ENCODE results near the gene LRRC4C.

LRRC4C gene

DNA sequence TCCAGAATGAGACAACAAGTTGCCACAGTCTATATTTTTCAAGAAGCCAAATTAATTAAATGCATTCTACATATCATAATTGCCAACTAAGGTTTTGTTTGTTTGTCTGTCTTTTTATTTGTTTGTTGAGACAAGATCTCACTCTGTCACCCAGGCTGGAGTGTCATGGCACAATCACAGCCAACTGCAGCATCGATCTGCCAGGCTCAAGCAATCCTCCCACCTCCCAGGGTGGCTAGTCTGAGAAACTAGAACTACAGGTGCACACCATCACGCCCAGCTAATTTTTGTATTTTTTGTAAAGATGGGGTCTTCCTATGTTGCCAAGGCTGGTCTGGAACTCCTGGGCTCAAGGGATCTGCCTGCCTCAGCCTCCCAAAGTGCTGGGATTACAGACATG, 140.0 kb downstream of the LRRC4C start:
- TF ChIP-seq PAX5 (IDR thresholded peaks at IDR 0.05; ENCODE audit: insufficient read depth, low read length, severe bottlenecking) (no peak), TAF1 (IDR thresholded peaks at IDR 0.05; ENCODE audit: low read depth, low read length) (no peak), POLR2AphosphoS5 (IDR thresholded peaks at IDR 0.05; ENCODE audit: low read depth, low read length) (no peak), SPI1 (IDR thresholded peaks at IDR 0.05; ENCODE audit: low read depth, low read length) (no peak), POU2F2 (IDR thresholded peaks at IDR 0.05; ENCODE audit: low read depth, low read length) (no peak), POLR2A (IDR thresholded peaks at IDR 0.05; ENCODE audit: low read depth, low read length) (no peak)
- FAIRE-seq (no peak), DNase-seq (ENCODE audit: insufficient read length, low spot score) (no peak)

DNA sequence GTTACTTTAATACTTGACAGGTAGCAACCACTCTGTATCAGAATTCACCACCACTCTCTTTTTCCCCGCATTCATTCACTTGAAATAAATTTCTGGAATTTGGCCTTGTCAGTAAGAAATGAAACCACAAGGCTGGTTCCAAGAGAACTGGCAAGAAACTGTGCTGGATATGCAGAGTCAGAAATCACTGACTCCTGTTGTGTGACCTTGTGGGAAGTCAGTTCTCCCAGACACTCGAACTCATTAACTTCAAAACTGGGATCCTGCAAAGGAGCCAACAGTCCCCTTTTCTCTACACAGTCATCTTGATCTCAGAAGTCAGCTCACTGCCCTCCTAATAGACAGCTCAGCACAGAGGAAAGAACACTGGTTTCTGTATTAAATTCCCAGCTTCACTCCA, 142.7 kb downstream of the LRRC4C start:
- DNase-seq (ENCODE audit: insufficient read length, low spot score) (no peak), FAIRE-seq (no peak)
- TF ChIP-seq POU2F2 (IDR thresholded peaks at IDR 0.05; ENCODE audit: low read depth, low read length) (no peak), POLR2A (IDR thresholded peaks at IDR 0.05; ENCODE audit: low read depth, low read length) (no peak), SPI1 (IDR thresholded peaks at IDR 0.05; ENCODE audit: low read depth, low read length) (no peak), PAX5 (IDR thresholded peaks at IDR 0.05; ENCODE audit: insufficient read depth, low read length, severe bottlenecking) (no peak), TAF1 (IDR thresholded peaks at IDR 0.05; ENCODE audit: low read depth, low read length) (no peak), POLR2AphosphoS5 (IDR thresholded peaks at IDR 0.05; ENCODE audit: low read depth, low read length) (no peak)

DNA sequence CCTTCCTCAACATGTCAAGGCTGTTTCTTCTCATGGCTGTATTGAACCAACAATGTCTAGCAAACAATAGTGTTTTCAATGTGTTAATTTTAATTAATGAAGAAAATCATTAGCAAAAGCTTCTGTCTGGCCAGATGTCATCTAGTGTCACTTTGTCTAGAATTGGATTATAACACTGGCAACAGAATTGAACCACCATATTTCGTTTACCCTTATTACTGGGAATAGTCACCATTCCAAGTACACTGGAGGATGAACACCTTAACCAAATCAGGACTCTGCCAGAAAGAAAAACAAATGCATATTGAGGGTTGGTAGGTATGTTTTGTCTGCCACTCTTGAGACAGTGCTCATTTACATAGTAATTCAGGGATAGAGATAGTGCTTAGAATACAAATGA, 146.2 kb downstream of the LRRC4C start:
- DNase-seq (ENCODE audit: insufficient read length, low spot score) (no peak), FAIRE-seq (no peak)
- TF ChIP-seq POU2F2 (IDR thresholded peaks at IDR 0.05; ENCODE audit: low read depth, low read length), result no peak

DNA sequence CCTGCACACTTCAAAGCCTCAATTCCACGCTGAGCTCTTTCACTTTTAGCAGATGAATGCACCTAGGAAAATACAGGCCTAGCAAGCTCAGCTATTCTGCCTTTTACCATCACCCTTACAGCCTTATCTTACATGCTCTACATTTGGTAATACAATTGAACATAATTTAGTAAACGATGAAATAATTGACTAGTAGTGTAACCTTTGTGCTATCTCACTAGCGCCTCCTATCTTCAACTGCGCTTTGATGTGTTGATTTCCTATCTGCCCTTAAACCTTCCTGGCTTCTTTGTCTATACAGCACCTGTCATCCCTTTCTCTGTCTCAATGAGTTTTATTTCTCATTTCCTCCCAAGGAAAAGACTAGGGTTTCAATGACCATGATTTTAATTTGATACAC, 149.7 kb downstream of the LRRC4C start:
- DNase-seq (ENCODE audit: insufficient read length, low spot score) (no peak), FAIRE-seq (no peak)
- TF ChIP-seq PAX5 (IDR thresholded peaks at IDR 0.05; ENCODE audit: insufficient read depth, low read length, severe bottlenecking) (no peak), POU2F2 (IDR thresholded peaks at IDR 0.05; ENCODE audit: low read depth, low read length) (no peak), TAF1 (IDR thresholded peaks at IDR 0.05; ENCODE audit: low read depth, low read length) (no peak), POLR2A (IDR thresholded peaks at IDR 0.05; ENCODE audit: low read depth, low read length) (no peak), SPI1 (IDR thresholded peaks at IDR 0.05; ENCODE audit: low read depth, low read length) (no peak), POLR2AphosphoS5 (IDR thresholded peaks at IDR 0.05; ENCODE audit: low read depth, low read length) (no peak)

DNA sequence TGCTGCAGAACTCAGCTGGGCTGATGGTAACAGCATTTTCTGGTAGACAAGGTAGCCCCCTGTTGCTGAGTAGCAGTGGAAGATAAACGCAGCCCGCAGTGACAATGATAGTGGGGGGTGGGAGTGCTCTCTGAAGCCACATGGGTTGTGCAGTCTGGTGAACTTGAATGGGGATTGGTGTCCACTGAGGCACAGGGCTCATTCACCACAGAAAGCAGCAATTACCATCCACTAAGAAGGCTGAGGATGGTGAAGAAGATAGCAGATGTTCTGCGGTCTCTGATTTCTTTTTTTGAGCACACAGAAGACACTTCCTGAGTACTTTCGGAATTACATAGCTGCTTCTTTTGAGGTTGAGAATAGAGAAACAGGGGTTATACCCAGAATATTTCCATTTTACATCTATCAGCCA, 150.3 kb downstream of the LRRC4C start:
- TF ChIP-seq PAX5 (IDR thresholded peaks at IDR 0.05; ENCODE audit: insufficient read depth, low read length, severe bottlenecking) (no peak), SPI1 (IDR thresholded peaks at IDR 0.05; ENCODE audit: low read depth, low read length) (no peak), TAF1 (IDR thresholded peaks at IDR 0.05; ENCODE audit: low read depth, low read length) (no peak), POU2F2 (IDR thresholded peaks at IDR 0.05; ENCODE audit: low read depth, low read length) (no peak), POLR2A (IDR thresholded peaks at IDR 0.05; ENCODE audit: low read depth, low read length) (no peak), POLR2AphosphoS5 (IDR thresholded peaks at IDR 0.05; ENCODE audit: low read depth, low read length) (no peak)
- FAIRE-seq, result no peak
- DNase-seq (ENCODE audit: insufficient read length, low spot score), result no peak

DNA sequence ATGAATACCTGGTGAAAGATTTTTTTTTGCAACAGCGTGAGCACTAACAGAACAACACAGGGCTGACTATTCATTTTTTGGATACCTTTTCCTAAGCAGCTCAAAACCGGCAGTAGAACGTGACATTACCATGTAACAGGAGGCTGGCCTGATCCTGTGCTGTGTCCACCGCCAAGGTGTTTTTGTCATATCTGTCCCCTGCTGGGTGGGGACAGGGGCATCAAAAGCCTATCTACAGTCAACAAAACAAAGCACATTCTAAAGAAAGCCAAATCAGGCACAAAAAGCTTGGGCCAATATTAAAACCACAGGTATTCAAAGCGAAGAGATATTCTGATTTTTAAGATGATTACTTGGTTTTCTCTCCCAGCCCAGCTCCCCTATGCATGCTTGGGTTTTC, 151.2 kb downstream of the LRRC4C start:
- FAIRE-seq, result no peak
- no peak for DNase-seq (ENCODE audit: insufficient read length, low spot score)
- TF ChIP-seq TAF1 (IDR thresholded peaks at IDR 0.05; ENCODE audit: low read depth, low read length), result no peak
- TF ChIP-seq SPI1 (IDR thresholded peaks at IDR 0.05; ENCODE audit: low read depth, low read length), result no peak
- no peak for TF ChIP-seq PAX5 (IDR thresholded peaks at IDR 0.05; ENCODE audit: insufficient read depth, low read length, severe bottlenecking)
- TF ChIP-seq POLR2AphosphoS5 (IDR thresholded peaks at IDR 0.05; ENCODE audit: low read depth, low read length), result no peak
- no peak for TF ChIP-seq POLR2A (IDR thresholded peaks at IDR 0.05; ENCODE audit: low read depth, low read length)
- TF ChIP-seq POU2F2 (IDR thresholded peaks at IDR 0.05; ENCODE audit: low read depth, low read length), result no peak

DNA sequence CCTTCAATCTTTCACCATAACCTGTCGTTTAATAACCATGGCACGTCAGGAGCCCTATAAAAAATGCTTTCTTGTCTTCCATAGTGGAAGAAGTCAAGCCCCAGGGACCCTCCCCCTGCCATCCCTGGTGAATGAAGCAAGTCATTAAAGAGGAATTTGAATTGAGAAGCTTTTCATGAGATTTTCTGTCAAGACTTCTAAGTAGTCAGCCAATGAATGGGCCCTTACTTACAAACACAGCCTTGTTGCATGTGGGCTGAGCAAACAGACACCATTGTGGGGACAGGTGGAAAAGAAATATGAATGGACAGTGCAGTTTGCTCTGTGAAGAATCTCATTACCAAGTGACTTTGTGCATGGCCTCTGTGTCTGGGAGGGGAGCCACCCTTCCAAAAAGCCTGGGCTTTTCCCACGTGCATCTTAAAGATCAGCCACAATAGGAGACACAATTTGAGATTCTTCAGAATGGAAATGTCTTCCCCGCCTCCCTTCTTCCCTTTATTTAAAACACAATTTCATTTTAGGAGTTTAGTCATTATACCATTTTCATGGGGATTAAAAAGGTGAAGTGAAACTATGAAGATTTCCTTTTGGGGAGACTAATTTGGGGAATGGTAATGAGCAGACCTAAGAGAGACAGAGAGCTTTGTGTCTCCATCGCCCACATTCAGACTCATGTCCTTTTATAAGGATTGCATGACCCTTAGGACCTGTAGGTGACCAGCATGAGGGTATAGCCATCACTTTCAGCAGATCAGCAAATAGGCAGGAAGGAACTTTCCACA, 152.0 kb downstream of the LRRC4C start:
- FAIRE-seq (no peak), DNase-seq (ENCODE audit: insufficient read length, low spot score) (no peak)
- no peak for TF ChIP-seq POLR2A (IDR thresholded peaks at IDR 0.05; ENCODE audit: low read depth, low read length)
- TF ChIP-seq POLR2AphosphoS5 (IDR thresholded peaks at IDR 0.05; ENCODE audit: low read depth, low read length), result no peak
- peak; percentile 71 for TF ChIP-seq SPI1 (IDR thresholded peaks at IDR 0.05; ENCODE audit: low read depth, low read length)
- no peak for TF ChIP-seq TAF1 (IDR thresholded peaks at IDR 0.05; ENCODE audit: low read depth, low read length)

DNA sequence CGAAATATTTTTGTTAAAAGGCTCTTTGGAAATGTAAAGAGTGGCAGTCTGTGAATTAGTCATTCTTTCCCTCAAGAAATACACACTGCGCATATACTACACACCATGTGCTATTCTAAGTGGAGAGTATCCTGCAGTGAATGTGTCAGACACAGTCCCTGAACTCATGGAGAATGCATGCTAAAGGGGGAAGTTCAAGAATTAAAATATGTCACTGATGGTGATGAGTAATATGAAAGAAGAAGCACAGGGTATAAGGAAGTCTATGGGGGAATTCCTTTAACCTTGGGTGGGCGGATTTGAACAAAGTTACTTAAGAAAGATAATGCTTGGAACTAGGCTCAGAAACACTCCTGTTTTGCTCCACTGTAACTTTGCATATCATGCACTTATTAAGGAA, 153.0 kb downstream of the LRRC4C start:
- FAIRE-seq (no peak), DNase-seq (ENCODE audit: insufficient read length, low spot score) (no peak)
- no peak for TF ChIP-seq POLR2AphosphoS5 (IDR thresholded peaks at IDR 0.05; ENCODE audit: low read depth, low read length)
- no peak for TF ChIP-seq TAF1 (IDR thresholded peaks at IDR 0.05; ENCODE audit: low read depth, low read length)
- TF ChIP-seq POLR2A (IDR thresholded peaks at IDR 0.05; ENCODE audit: low read depth, low read length), result no peak
- peak; percentile 32; the same call in 1 of the 2 replicates for TF ChIP-seq SPI1 (IDR thresholded peaks at IDR 0.05; ENCODE audit: low read depth, low read length)

DNA sequence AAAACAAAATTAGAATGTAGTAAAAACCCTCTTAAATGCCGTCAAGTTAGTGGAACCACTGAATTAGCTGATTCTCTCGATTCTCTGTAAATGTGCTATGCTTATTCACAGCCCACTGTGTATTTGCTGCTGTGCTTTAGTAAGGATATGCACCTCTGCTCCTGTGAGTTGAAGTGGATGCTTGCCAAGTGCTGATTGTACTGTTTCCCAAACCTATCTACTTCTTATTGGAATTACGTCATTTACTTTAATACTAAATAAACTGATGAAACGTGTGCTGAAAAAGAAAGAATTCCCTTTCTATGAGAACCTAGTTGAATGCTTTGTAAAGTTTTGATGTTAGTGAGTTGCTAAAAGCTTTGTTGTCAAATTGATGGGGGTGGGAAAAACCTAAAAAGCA, 158.4 kb downstream of the LRRC4C start:
- TF ChIP-seq PAX5 (IDR thresholded peaks at IDR 0.05; ENCODE audit: insufficient read depth, low read length, severe bottlenecking) (no peak), POLR2AphosphoS5 (IDR thresholded peaks at IDR 0.05; ENCODE audit: low read depth, low read length) (no peak), POU2F2 (IDR thresholded peaks at IDR 0.05; ENCODE audit: low read depth, low read length) (no peak), POLR2A (IDR thresholded peaks at IDR 0.05; ENCODE audit: low read depth, low read length) (no peak), SPI1 (IDR thresholded peaks at IDR 0.05; ENCODE audit: low read depth, low read length) (no peak), TAF1 (IDR thresholded peaks at IDR 0.05; ENCODE audit: low read depth, low read length) (no peak)

DNA sequence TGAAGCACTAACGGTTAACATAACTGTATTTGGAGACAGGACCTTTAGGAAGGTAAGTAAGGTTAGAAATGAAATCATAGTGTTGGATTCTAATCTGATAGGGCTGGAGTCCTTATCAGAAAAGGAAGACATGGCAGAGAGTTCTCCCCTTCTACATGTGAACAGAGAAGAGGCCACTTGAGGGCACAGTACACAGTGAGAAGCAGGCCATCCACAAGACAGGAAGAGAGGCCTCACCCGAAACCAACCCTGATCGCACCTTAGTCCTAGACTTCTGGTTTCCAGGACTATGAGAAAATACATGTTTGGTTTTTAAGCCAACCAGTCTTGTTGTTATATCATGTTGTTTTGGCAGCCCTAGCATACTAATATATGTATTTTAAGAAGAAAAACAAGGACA, 170.0 kb downstream of the LRRC4C start:
- no peak for TF ChIP-seq POLR2AphosphoS5 (IDR thresholded peaks at IDR 0.05; ENCODE audit: low read depth, low read length)
- no peak for TF ChIP-seq SPI1 (IDR thresholded peaks at IDR 0.05; ENCODE audit: low read depth, low read length)
- TF ChIP-seq POU2F2 (IDR thresholded peaks at IDR 0.05; ENCODE audit: low read depth, low read length), result no peak
- TF ChIP-seq TAF1 (IDR thresholded peaks at IDR 0.05; ENCODE audit: low read depth, low read length), result no peak
- TF ChIP-seq PAX5 (IDR thresholded peaks at IDR 0.05; ENCODE audit: insufficient read depth, low read length, severe bottlenecking), result no peak
- TF ChIP-seq POLR2A (IDR thresholded peaks at IDR 0.05; ENCODE audit: low read depth, low read length), result no peak
- FAIRE-seq (no peak), DNase-seq (ENCODE audit: insufficient read length, low spot score) (no peak)

More for the DNA sequence above, 158.4 kb downstream of the LRRC4C start:
- no peak for DNase-seq (ENCODE audit: insufficient read length, low spot score)
- FAIRE-seq, result no peak

Measured in GM12891 (cell line).